Neural cell (in vitro differentiated cells): ENCODE data around the gene FAM117B. TPM values are rescaled to one million over a fixed set of nuclear protein-coding genes. Genes with fewer than 3 reads are reported as not detected.

Source experiments
- H2AFZ ChIP-seq: fragments of 200-600, 300-800 bp; sonication (generic), shearing (Covaris generic); 2 replicates; pipeline ENCODE4 v1.6.0; 2014; ENCODE audit warnings: low read depth, mild to moderate bottlenecking, antibody characterized with exemption, low read length, moderate library complexity
- H3F3A ChIP-seq: fragments of 200-600 bp; shearing (Covaris generic); 2 replicates; pipeline ENCODE4 v1.6.1; 2016; ENCODE audit warnings: mild to moderate bottlenecking, moderate library complexity, mixed read lengths, antibody characterized with exemption, low read length; ENCODE audit not compliant: insufficient read depth, poor library complexity, severe bottlenecking
- H3K27ac ChIP-seq: fragments of 200-600, 300-800 bp; sonication (generic), shearing (Covaris generic); 2 replicates; pipeline ENCODE4 v1.5.1; 2014; ENCODE audit warnings: mild to moderate bottlenecking, low read length, moderate library complexity
- H3K27me3 ChIP-seq: fragments of 300-800, 200-600 bp; sonication (generic), shearing (Covaris generic); 2 replicates; pipeline ENCODE4 v1.6.0; 2014; ENCODE audit warnings: mild to moderate bottlenecking, low read depth, low read length, moderate library complexity; ENCODE audit not compliant: insufficient read depth
- H3K36me3 ChIP-seq: fragments of 300-800, 200-600 bp; sonication (generic), shearing (Covaris generic); 2 replicates; pipeline ENCODE4 v1.5.1; 2014; ENCODE audit warnings: mild to moderate bottlenecking, antibody characterized with exemption, low read length, moderate library complexity; ENCODE audit not compliant: insufficient read depth
- H3K4me2 ChIP-seq: fragments of 300-800, 200-600 bp; sonication (generic), shearing (Covaris generic); 2 replicates; pipeline ENCODE4 v1.6.0; 2014; ENCODE audit warnings: mild to moderate bottlenecking, low read length
- H3K4me3 ChIP-seq: fragments of 300-800, 200-600 bp; sonication (generic), shearing (Covaris generic); 2 replicates; pipeline ENCODE4 v1.5.1; 2014; ENCODE audit warnings: mild to moderate bottlenecking, low read length, moderate library complexity
- H3K79me2 ChIP-seq: fragments of 200-600 bp; shearing (Covaris generic); replicated peaks from 2 replicates; pipeline ENCODE4 v1.6.0; 2014; ENCODE audit warnings: mild to moderate bottlenecking, low read length, moderate library complexity; ENCODE audit not compliant: insufficient read depth
- H3K9ac ChIP-seq: fragments of 300-800, 200-600 bp; sonication (generic), shearing (Covaris generic); 2 replicates; pipeline ENCODE4 v1.6.1; 2016; ENCODE audit warnings: mild to moderate bottlenecking, low read length, mixed read lengths
- H3K9me2 ChIP-seq: fragments of 200-600 bp; shearing (Covaris generic); 2 replicates; pipeline ENCODE4 v1.6.1; 2016; ENCODE audit warnings: mild to moderate bottlenecking, low read length, mixed read lengths; ENCODE audit not compliant: insufficient read depth
- H3K9me3 ChIP-seq: fragments of 200-600, 300-800 bp; sonication (generic), shearing (Covaris generic); 2 replicates; pipeline ENCODE4 v1.6.1; 2016; ENCODE audit warnings: mild to moderate bottlenecking, mixed run types, low read length, moderate library complexity, mixed read lengths
- H4K20me1 ChIP-seq: fragments of 200-600 bp; shearing (Covaris generic); 2 replicates; pipeline ENCODE4 v1.6.1; 2016; ENCODE audit warnings: mild to moderate bottlenecking, mixed run types; ENCODE audit not compliant: insufficient read depth
- EP300 ChIP-seq: fragments of 450-650 bp; conservative IDR thresholded peaks from 2 replicates; pipeline ENCODE4 v1.6.1; 2014; ENCODE audit warnings: antibody characterized with exemption, mild to moderate bottlenecking, moderate library complexity; ENCODE audit not compliant: poor library complexity, severe bottlenecking
- EZH2 ChIP-seq: fragments of 200-600, 300-800 bp; shearing (Covaris generic), sonication (generic); IDR thresholded peaks from 2 replicates; pipeline ENCODE4 v1.6.1; 2014; ENCODE audit warnings: antibody characterized with exemption, low read length, borderline replicate concordance, mild to moderate bottlenecking; ENCODE audit not compliant: insufficient read depth, poor library complexity, severe bottlenecking
- MXI1 ChIP-seq: fragments of 450-650 bp; conservative IDR thresholded peaks from 2 replicates; pipeline ENCODE4 v1.6.1; 2014; ENCODE audit warnings: antibody characterized with exemption, mild to moderate bottlenecking; ENCODE audit not compliant: poor library complexity, severe bottlenecking
- POLR2AphosphoS5 ChIP-seq: IDR thresholded peaks from 2 replicates; pipeline ENCODE4 v1.6.1; 2012
- RAD21 ChIP-seq: fragments of 450-650 bp; conservative IDR thresholded peaks from 2 replicates; pipeline ENCODE4 v1.6.1; 2014; ENCODE audit warnings: antibody characterized with exemption, mild to moderate bottlenecking, moderate library complexity
- REST ChIP-seq: IDR thresholded peaks from 2 replicates; pipeline ENCODE4 v1.6.1; 2012; ENCODE audit warnings: borderline replicate concordance
- SMC3 ChIP-seq: fragments of 450-650 bp; conservative IDR thresholded peaks from 2 replicates; pipeline ENCODE4 v1.6.1; 2014; ENCODE audit warnings: antibody characterized with exemption, mild to moderate bottlenecking, moderate library complexity; ENCODE audit not compliant: poor library complexity
- TAF1 ChIP-seq: IDR thresholded peaks from 2 replicates; pipeline ENCODE4 v1.6.1; 2012; ENCODE audit warnings: low read depth
- polyA plus RNA-seq: library from polyadenylated mRNA; depleted of rRNA; stranded (reverse); fragments of >200 nt; gene quantifications from 2 replicates; pipeline ENCODE4 v1.2.3, GENCODE V29; 2014
- TF ChIP-seq, protein P1 (sequence below): fragments of 450-650 bp; IDR thresholded peaks from 2 replicates; pipeline ENCODE4 v1.5.1; 2014; ENCODE audit warnings: antibody characterized with exemption, mild to moderate bottlenecking, moderate library complexity; ENCODE audit not compliant: poor library complexity, severe bottlenecking

FAM117B gene
- polyA plus RNA-seq, 1 donor from 2014 or later: 32.9 TPM

DNA sequence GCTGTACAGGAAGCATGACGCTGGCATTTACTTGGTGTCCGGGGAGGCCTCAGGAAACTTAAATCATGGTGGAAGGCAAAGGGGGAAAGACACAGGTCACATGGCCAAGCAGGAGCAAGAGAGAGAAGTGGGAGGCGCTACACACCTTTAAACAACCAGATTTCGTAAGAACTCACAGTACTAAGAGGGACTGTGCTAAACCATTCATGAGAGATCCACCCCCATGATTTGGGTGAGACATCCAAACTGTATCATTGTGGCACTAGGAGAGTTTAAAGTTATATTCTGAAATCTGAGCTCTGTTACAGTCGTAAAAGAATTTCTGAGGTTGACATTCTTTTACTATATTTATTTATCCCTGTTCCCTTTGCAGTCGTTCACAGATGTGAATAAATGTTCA is 120.2 kb downstream of the FAM117B start:
- H3K9me2 ChIP-seq: no peaks in the 10 kb centered on the region
- no peak overlapping the region for H3K4me3 ChIP-seq
- H3K4me2 ChIP-seq: no peak overlapping the region
- H2AFZ ChIP-seq: no peak overlapping the region
- TF ChIP-seq RAD21 (no peak), TAF1 (no peak), POLR2AphosphoS5 (no peak), SMC3 (no peak), EZH2 (no peak), REST (no peak), MXI1 (no peak), EP300 (no peak)
- TF ChIP-seq, protein P1, sequence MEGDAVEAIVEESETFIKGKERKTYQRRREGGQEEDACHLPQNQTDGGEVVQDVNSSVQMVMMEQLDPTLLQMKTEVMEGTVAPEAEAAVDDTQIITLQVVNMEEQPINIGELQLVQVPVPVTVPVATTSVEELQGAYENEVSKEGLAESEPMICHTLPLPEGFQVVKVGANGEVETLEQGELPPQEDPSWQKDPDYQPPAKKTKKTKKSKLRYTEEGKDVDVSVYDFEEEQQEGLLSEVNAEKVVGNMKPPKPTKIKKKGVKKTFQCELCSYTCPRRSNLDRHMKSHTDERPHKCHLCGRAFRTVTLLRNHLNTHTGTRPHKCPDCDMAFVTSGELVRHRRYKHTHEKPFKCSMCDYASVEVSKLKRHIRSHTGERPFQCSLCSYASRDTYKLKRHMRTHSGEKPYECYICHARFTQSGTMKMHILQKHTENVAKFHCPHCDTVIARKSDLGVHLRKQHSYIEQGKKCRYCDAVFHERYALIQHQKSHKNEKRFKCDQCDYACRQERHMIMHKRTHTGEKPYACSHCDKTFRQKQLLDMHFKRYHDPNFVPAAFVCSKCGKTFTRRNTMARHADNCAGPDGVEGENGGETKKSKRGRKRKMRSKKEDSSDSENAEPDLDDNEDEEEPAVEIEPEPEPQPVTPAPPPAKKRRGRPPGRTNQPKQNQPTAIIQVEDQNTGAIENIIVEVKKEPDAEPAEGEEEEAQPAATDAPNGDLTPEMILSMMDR: no peak
- H3K36me3 ChIP-seq: peaks cover 12% of the 10 kb centered on the region
- no peaks in the 10 kb centered on the region for H3F3A ChIP-seq
- H3K79me2 ChIP-seq: no peaks in the 10 kb centered on the region
- H3K9me3 ChIP-seq: no peaks in the 10 kb centered on the region
- no peak overlapping the region for H3K27ac ChIP-seq
- H3K27me3 ChIP-seq: no peaks in the 10 kb centered on the region
- H3K9ac ChIP-seq: no peak overlapping the region
- H4K20me1 ChIP-seq: no peaks in the 10 kb centered on the region

DNA sequence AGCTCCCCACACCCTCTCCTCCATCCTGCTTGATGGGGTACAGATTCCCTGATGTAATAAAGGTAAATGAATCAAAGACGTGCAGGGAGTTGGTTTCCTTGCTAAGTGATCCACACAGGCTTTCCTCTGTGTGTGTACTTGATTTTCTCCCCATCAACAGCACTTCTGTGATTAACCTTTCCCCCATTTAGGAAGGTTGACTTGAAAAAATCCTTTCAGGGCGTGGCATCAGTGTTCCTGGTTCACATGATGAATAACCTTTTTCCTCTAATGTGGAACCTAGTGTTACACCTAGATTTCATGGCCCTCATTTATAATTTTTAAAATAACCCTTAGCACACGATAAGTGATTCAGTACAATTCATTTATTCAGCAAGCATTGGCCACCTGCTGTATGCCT is 121.8 kb downstream of the FAM117B start:
- no peaks in the 10 kb centered on the region for H3K79me2 ChIP-seq
- TF ChIP-seq REST (no peak), TAF1 (no peak), SMC3 (no peak), MXI1 (no peak), RAD21 (no peak), EZH2 (no peak), POLR2AphosphoS5 (no peak), EP300 (no peak)
- TF ChIP-seq, protein P1: no peak
- no peak overlapping the region for H3K27ac ChIP-seq
- no peaks in the 10 kb centered on the region for H3K27me3 ChIP-seq
- H3K4me3 ChIP-seq: no peak overlapping the region
- H3K4me2 ChIP-seq: no peak overlapping the region
- H4K20me1 ChIP-seq: no peaks in the 10 kb centered on the region
- H3K9me2 ChIP-seq: no peaks in the 10 kb centered on the region
- H3K9me3 ChIP-seq: no peaks in the 10 kb centered on the region
- H3K36me3 ChIP-seq: peaks cover 12% of the 10 kb centered on the region
- H3K9ac ChIP-seq: no peak overlapping the region
- no peak overlapping the region for H2AFZ ChIP-seq
- H3F3A ChIP-seq: no peaks in the 10 kb centered on the region
